Activated naive CD4-positive, alpha-beta T cell treated with anti-CD3 and anti-CD28 coated beads, Interleukin-2, amount 10 ng/mL, durations not matched to agents 7 days and 5 days (primary cell): ENCODE results near the gene PPP1R15B.

Source experiments
- CTCF ChIA-PET: fragments of 350-600 bp; sonication (Branson Sonifier 250); formaldehyde crosslinking; loops from one replicate; lab custom pipeline; 2021; ENCODE audit warnings: antibody characterized with exemption; lab: Charles Lee
- DNase-seq: peaks from one replicate; pipeline ENCODE4 v3.0.0-alpha.2; 2020
- H3K27ac Mint-ChIP-seq: one replicate; pipeline ENCODE4 v1.8.0; 2021; ENCODE audit warnings: mild to moderate bottlenecking, moderate library complexity, mixed read lengths
- H3K27me3 Mint-ChIP-seq: one replicate; pipeline ENCODE4 v1.8.0; 2021; ENCODE audit warnings: mild to moderate bottlenecking, mixed read lengths
- H3K36me3 Mint-ChIP-seq: one replicate; pipeline ENCODE4 v1.8.0; 2021; ENCODE audit warnings: mixed read lengths
- H3K4me1 Mint-ChIP-seq: one replicate; pipeline ENCODE4 v1.8.0; 2021; ENCODE audit warnings: mixed read lengths
- H3K4me3 Mint-ChIP-seq: one replicate; pipeline ENCODE4 v1.8.0; 2021; ENCODE audit warnings: mild to moderate bottlenecking, moderate library complexity, mixed read lengths
- H3K9me3 Mint-ChIP-seq: one replicate; pipeline ENCODE4 v1.8.0; 2021; ENCODE audit warnings: mixed read lengths

PPP1R15B gene

GRCh38 chr1:204409836-204410687 lies 1.6 kb downstream of the PPP1R15B start:
- Mint-ChIP-seq H3K4me1 (peaks cover 23% of the 10 kb centered on the region), H3K27ac (peak overlapping the region; percentile 99), H3K9me3 (no peaks in the 10 kb centered on the region), H3K4me3 (peak overlapping the region; percentile 98), H3K27me3 (no peaks in the 10 kb centered on the region), H3K36me3 (peaks cover 46% of the 10 kb centered on the region)
- CTCF ChIA-PET: interaction anchor here (0.7 to 4.7 kb wide), 6 partner anchors 11 to 93 kb away, joined by 3 to 41 read pairs (median 3); no protein-coding TSS in a partner anchor
- no peak for DNase-seq

GRCh38 chr1:204409123-204409522 lies 2.5 kb downstream of the PPP1R15B start:
- Mint-ChIP-seq H3K4me1 (peaks cover 28% of the 10 kb centered on the region), H3K27ac (peak overlapping the region; percentile 99), H3K36me3 (peaks cover 49% of the 10 kb centered on the region), H3K27me3 (no peaks in the 10 kb centered on the region), H3K9me3 (no peaks in the 10 kb centered on the region), H3K4me3 (peak overlapping the region; percentile 98)
- CTCF ChIA-PET: interaction anchor here (1.2 to 4.7 kb wide), 4 partner anchors 10 to 94 kb away, joined by 3 to 41 read pairs (median 8); no protein-coding TSS in a partner anchor
- DNase-seq: no peak

GRCh38 chr1:204408602-204409001 lies 3.0 kb downstream of the PPP1R15B start:
- H3K36me3 Mint-ChIP-seq: peaks cover 55% of the 10 kb centered on the region
- H3K4me3 Mint-ChIP-seq: peak overlapping the region; percentile 98
- H3K27me3 Mint-ChIP-seq: no peaks in the 10 kb centered on the region

GRCh38 chr1:204408074-204408507 lies 3.5 kb downstream of the PPP1R15B start:
- Mint-ChIP-seq H3K4me3 (peak overlapping the region; percentile 98), H3K9me3 (no peaks in the 10 kb centered on the region), H3K36me3 (peaks cover 55% of the 10 kb centered on the region), H3K4me1 (peaks cover 30% of the 10 kb centered on the region), H3K27ac (peak overlapping the region; percentile 77), H3K27me3 (no peaks in the 10 kb centered on the region)
- CTCF ChIA-PET: interaction anchor here (1.0 to 4.7 kb wide), 7 partner anchors 9 to 399 kb away, joined by 3 to 41 read pairs (median 5); no protein-coding TSS in a partner anchor
- no peak for DNase-seq

More at GRCh38 chr1:204408602-204409001, 3.0 kb downstream of the PPP1R15B start:
- DNase-seq: no peak
- Mint-ChIP-seq H3K27ac (peak overlapping the region; percentile 77), H3K9me3 (no peaks in the 10 kb centered on the region), H3K4me1 (peaks cover 32% of the 10 kb centered on the region)
- CTCF ChIA-PET: interaction anchor here (1.5 to 4.7 kb wide), 4 partner anchors 9 to 399 kb away, joined by 5 to 41 read pairs (median 8); no protein-coding TSS in a partner anchor

- H3K27me3 Mint-ChIP-seq: no peaks in the 10 kb centered on the region
- CTCF ChIA-PET: interaction anchor here (0.8 to 4.7 kb wide), 8 partner anchors 8 to 400 kb away, joined by 3 to 41 read pairs (median 4); no protein-coding TSS in a partner anchor
- no peak for DNase-seq
- H3K36me3 Mint-ChIP-seq: peaks cover 55% of the 10 kb centered on the region
- peak overlapping the region; percentile 77 for H3K27ac Mint-ChIP-seq
- peak overlapping the region; percentile 98 for H3K4me3 Mint-ChIP-seq
- H3K9me3 Mint-ChIP-seq: no peaks in the 10 kb centered on the region
- peaks cover 26% of the 10 kb centered on the region for H3K4me1 Mint-ChIP-seq
Measured at GRCh38 chr1:204407295-204407971, 4.2 kb downstream of the PPP1R15B start.

- Mint-ChIP-seq H3K27ac (peak overlapping the region; percentile 52), H3K9me3 (no peaks in the 10 kb centered on the region)
Measured at GRCh38 chr1:204406621-204407020, 5.0 kb downstream of the PPP1R15B start.

GRCh38 chr1:204405988-204406387 lies 5.6 kb downstream of the PPP1R15B start:
- Mint-ChIP-seq H3K27me3 (no peaks in the 10 kb centered on the region), H3K9me3 (no peaks in the 10 kb centered on the region), H3K4me3 (peak overlapping the region; percentile 98), H3K36me3 (peaks cover 61% of the 10 kb centered on the region), H3K4me1 (peaks cover 24% of the 10 kb centered on the region), H3K27ac (peak overlapping the region; percentile 59)
- no peak for DNase-seq
- CTCF ChIA-PET: no interaction called here

More at GRCh38 chr1:204406621-204407020, 5.0 kb downstream of the PPP1R15B start:
- CTCF ChIA-PET: interaction anchor here (1.4 to 4.7 kb wide), 3 partner anchors 7 to 40 kb away, joined by 3 to 41 read pairs (median 4); no protein-coding TSS in a partner anchor
- no peaks in the 10 kb centered on the region for H3K27me3 Mint-ChIP-seq
- DNase-seq: no peak
- peaks cover 55% of the 10 kb centered on the region for H3K36me3 Mint-ChIP-seq
- peak overlapping the region; percentile 98 for H3K4me3 Mint-ChIP-seq
- peaks cover 24% of the 10 kb centered on the region for H3K4me1 Mint-ChIP-seq

- no peak for DNase-seq
- no peaks in the 10 kb centered on the region for H3K9me3 Mint-ChIP-seq
- H3K4me1 Mint-ChIP-seq: peaks cover 24% of the 10 kb centered on the region
- H3K4me3 Mint-ChIP-seq: no peak overlapping the region
- peaks cover 61% of the 10 kb centered on the region for H3K36me3 Mint-ChIP-seq
- no peaks in the 10 kb centered on the region for H3K27me3 Mint-ChIP-seq
- CTCF ChIA-PET: no interaction called here
- H3K27ac Mint-ChIP-seq: no peak overlapping the region
Measured at GRCh38 chr1:204404629-204405028, 7.0 kb downstream of the PPP1R15B start.

- Mint-ChIP-seq H3K36me3 (peaks cover 51% of the 10 kb centered on the region), H3K27ac (no peak overlapping the region), H3K9me3 (no peaks in the 10 kb centered on the region), H3K27me3 (no peaks in the 10 kb centered on the region), H3K4me1 (peaks cover 26% of the 10 kb centered on the region), H3K4me3 (no peak overlapping the region)
- DNase-seq: no peak
- CTCF ChIA-PET: interaction anchor here (1.0 kb wide), 1 partner anchor 405 kb away, joined by 3 read pairs; no protein-coding TSS in a partner anchor
Measured at GRCh38 chr1:204402391-204402790, 9.2 kb downstream of the PPP1R15B start.

GRCh38 chr1:204401730-204402129 lies 9.9 kb downstream of the PPP1R15B start:
- Mint-ChIP-seq H3K27me3 (no peaks in the 10 kb centered on the region), H3K4me1 (peaks cover 22% of the 10 kb centered on the region), H3K27ac (no peak overlapping the region), H3K4me3 (no peak overlapping the region), H3K9me3 (no peaks in the 10 kb centered on the region), H3K36me3 (peaks cover 46% of the 10 kb centered on the region)
- CTCF ChIA-PET: no interaction called here
- DNase-seq: no peak

- no peak for DNase-seq
- Mint-ChIP-seq H3K9me3 (no peaks in the 10 kb centered on the region), H3K4me1 (peaks cover 17% of the 10 kb centered on the region), H3K4me3 (no peak overlapping the region), H3K36me3 (peaks cover 48% of the 10 kb centered on the region), H3K27ac (peak overlapping the region; percentile 43), H3K27me3 (no peaks in the 10 kb centered on the region)
- CTCF ChIA-PET: interaction anchor here (1.2 to 3.1 kb wide), 2 partner anchors 8 to 102 kb away, joined by 4 to 41 read pairs; no protein-coding TSS in a partner anchor
Measured at GRCh38 chr1:204400882-204401510, 10.6 kb downstream of the PPP1R15B start.

- no peak overlapping the region for H3K4me3 Mint-ChIP-seq
- CTCF ChIA-PET: interaction anchor here (0.7 to 3.1 kb wide), 46 partner anchors 9 to 538 kb away, joined by 3 to 41 read pairs (median 4); partner anchors contain the start of gene REN
- H3K27me3 Mint-ChIP-seq: no peaks in the 10 kb centered on the region
- no peaks in the 10 kb centered on the region for H3K9me3 Mint-ChIP-seq
- DNase-seq: peak; percentile 68
- peak overlapping the region; percentile 84 for H3K27ac Mint-ChIP-seq
- H3K4me1 Mint-ChIP-seq: peaks cover 2% of the 10 kb centered on the region
- peaks cover 44% of the 10 kb centered on the region for H3K36me3 Mint-ChIP-seq
Measured at GRCh38 chr1:204398197-204399125, 13.2 kb downstream of the PPP1R15B start.
